ENCODE data around the gene HSD3B7. TPM values are rescaled to one million over a fixed set of nuclear protein-coding genes. Genes with fewer than 3 reads are reported as not detected.
"Not testable (repeated sequence)": the region's sequence is repeated elsewhere in the genome, so short reads cannot be mapped to it uniquely, and the experiment has no call there.

The HSD3B7 gene
- total RNA-seq, 2 donors from 2014 or later = 16.9 to 27.2 TPM

GRCh38 chr16:31007684-31008083 lies 22.7 kb downstream of the HSD3B7 start:
- DNase-seq = no peak
- intact Hi-C loops (cut with DNase I, micrococcal nuclease) = no loop called here
- no peak for ATAC-seq

DNA sequence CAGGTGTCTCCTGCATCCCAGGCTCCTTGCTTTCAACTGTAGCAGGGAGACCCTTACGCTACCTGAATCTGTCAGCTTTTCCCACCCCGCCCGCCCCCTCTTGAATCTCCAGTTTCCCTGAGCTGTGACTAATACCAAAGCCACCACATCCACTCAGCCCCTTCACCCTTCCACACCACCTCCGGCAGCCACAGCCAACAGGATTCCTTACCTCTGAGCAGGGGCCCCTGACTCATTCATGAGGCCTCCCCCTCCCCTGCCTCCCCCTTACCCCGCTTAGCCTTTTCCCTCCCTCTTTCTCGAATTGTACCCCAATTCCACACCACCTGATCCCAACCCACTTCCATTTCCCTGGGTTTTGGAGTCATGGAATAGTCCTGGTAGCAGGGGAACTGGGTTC lies 23.1 kb downstream of the HSD3B7 start:
- no peak for DNase-seq
- intact Hi-C loops (cut with DNase I, micrococcal nuclease) = no loop called here
- ATAC-seq = no peak

DNA sequence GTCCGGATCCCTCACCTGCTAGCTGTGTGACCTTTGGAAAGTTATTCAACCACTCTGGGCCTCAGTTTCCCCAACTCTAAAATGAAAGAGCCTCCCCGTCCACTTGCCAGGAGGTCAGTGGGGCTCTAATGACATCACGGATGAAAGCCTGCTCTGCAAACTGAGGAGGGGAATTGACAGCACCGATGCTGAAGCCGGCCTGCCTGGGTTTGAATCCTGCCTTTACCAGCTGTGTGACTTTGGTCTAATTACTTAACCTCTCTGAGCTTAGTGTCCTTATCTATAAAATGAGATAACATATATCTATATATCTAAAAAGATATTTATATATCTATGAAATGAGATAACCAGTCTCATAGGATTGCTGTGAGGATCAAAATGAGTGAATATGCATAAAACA lies 23.5 kb downstream of the HSD3B7 start:
- ATAC-seq (no peak), DNase-seq (no peak)
- intact Hi-C loops (cut with DNase I, micrococcal nuclease) = no loop called here

- intact Hi-C loops (cut with DNase I, micrococcal nuclease) = no loop called here
- ATAC-seq (no peak), DNase-seq (no peak)
Observed at GRCh38 chr16:31009120-31009519, 24.1 kb downstream of the HSD3B7 start.

DNA sequence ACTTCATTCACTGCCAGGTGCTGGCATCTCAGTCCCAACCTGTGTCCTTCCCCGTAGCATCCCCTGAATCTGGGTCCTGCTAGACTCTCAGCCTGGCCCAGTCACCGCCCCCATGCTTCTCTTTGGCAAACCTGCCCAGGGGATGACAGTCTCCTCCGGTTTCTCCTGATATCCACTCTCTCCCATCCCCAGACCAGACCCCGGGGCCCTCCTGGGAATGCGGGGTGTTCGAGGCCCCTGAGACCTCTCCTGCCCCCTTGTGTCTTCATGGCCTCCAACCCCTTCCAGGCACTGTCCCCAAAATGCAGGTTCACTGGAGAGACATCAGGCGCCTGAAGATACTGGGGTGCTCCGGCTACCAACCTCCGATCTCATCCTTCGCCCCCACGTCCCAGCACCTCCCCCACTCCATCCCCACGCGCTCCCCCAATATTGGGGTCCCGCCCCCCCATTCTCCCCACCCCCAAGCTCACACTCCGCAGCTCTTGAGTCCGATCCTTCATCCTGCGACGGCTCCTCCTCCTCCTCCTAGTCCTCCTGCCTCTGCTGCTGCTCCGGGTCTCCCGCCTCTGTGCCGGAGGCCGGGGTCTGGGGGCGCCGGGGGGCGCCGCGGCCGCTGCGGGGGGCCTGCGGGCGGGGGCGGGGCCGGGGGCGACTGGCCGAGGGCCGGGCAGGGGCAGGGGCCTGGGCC lies 25.0 kb downstream of the HSD3B7 start:
- intact Hi-C loops (cut with DNase I, micrococcal nuclease) = no loop called here
- no peak for DNase-seq
- no peak for ATAC-seq

- DNase-seq (no peak), ATAC-seq (no peak)
- intact Hi-C loops (cut with DNase I, micrococcal nuclease) = no loop called here
Observed at GRCh38 chr16:31010585-31011325, 25.7 kb downstream of the HSD3B7 start, which contains the start of gene STX1B. Gene STX1B, minus strand, starts transcription at chr16:31010638. Its CDS starts 242 bp downstream, at chr16:31010396.

DNA sequence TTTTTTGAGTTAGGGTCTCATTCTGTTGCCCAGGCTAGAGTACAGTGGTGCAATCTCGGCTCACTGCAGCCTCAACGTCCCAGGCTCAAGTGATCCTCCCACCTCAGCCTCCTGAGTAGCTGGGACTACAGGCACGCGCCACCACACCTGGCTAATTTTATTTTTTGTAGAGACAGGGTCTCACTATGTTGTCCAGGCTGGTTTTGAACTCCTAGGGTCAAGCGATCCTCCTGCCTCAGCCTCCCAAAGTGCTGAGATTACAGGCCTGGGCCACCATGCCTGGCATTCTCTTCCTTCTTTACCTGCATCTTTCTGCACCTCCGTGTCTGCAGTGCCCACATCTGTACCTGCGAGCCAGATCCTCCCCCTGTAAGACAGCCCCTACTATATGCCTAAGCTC lies 26.8 kb downstream of the HSD3B7 start:
- intact Hi-C loops (cut with DNase I, micrococcal nuclease); DNase-seq; ATAC-seq: not testable (repeated sequence)

GRCh38 chr16:31013292-31013691 lies 28.3 kb downstream of the HSD3B7 start:
- ATAC-seq; intact Hi-C loops (cut with DNase I, micrococcal nuclease); DNase-seq: not testable (repeated sequence)

- ATAC-seq = peak; percentile 72
- intact Hi-C loops (cut with DNase I, micrococcal nuclease) = no loop called here
Observed at GRCh38 chr16:31016018-31016417, 31.0 kb downstream of the HSD3B7 start.

GRCh38 chr16:31017756-31018155 lies 32.7 kb downstream of the HSD3B7 start:
- intact Hi-C loops (cut with DNase I, micrococcal nuclease); DNase-seq; ATAC-seq: not testable (repeated sequence)

More at GRCh38 chr16:31016018-31016417, 31.0 kb downstream of the HSD3B7 start:
- no peak for DNase-seq

GRCh38 chr16:31020536-31020935 lies 35.5 kb downstream of the HSD3B7 start:
- DNase-seq (no peak), ATAC-seq (no peak)
- intact Hi-C loops (cut with DNase I, micrococcal nuclease) = no loop called here

DNA sequence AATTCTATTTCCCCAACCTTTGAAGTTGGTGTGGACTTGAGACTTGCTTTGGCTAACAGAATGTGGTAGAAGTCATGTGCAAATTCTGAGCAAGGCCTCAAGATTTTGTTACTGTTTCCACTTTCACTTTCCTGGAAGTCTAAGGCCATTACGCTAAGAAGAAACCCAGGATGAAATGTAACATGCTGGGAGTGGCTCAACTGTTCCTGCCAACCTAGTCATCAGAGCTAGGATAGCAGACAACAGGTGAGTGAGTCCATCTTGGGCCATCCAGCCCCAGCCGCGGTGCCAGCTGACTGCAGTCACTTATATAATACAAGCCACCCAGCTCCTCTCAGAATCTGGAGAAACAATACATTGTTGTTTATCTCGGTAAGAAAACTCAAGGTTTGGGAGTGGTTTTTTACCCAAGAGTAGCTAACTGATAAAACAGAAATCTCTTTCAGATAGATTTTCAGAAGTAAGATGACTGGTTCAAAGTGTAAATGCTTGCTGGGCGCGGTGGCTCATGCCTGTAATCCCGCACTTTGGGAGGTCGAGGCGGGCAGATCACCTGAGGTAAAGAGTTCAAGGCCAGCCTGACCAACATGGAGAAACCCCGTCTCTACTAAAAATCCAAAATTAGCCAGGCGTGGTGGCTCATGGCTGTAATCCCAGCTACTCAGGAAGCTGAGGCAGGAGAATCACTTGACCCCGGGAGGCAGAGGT lies 37.7 kb downstream of the HSD3B7 start:
- ATAC-seq (peak; percentile 43), DNase-seq (no peak)
- intact Hi-C loops (cut with DNase I, micrococcal nuclease) = no loop called here

DNA sequence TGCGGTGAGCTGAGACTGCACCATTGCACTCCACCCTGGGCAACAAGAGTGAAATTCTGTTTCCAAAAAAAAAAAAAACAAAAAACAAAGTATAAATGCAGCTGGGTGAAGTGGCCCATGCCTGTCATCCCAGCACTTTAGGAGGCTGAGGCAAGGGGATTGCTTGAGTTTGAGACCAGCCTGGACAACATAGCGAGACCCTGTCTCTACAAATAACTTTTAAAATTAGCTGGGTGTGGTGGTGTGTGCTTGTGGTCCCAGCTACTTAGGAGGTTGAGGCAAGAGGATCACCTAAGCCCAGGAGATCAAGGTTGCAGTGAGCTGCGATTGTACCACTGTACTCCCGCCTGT lies 38.2 kb downstream of the HSD3B7 start:
- intact Hi-C loops (cut with DNase I, micrococcal nuclease) = no loop called here
- DNase-seq = no peak
- no peak for ATAC-seq

DNA sequence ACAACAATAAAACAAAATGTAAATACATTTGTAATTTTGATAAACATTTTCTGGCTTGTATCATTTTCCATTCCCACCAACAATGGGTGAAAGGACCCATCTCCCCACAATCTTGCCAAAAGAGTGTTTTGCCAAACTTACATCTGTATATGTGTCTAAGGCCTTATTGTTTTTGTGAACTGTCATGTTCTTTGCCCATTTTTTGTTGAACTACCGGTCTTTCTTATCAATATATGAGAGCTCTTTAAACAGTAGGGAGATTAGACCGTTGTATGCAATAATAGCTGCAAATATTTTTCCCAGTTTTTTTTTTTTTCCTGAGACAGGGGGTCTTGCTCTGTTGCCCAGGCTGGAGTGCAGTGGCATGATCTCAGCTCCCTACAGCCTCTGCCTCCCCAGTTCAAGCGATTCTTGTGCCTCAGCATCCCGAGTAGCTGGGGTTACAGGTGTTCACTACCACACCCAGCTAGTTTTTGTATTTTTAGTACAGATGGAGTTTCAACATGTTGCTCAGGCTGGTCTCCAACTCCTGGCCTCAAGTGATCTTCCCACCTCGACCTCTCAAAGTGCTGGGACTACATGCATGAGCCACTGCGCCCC lies 38.7 kb downstream of the HSD3B7 start:
- ATAC-seq (no peak), DNase-seq (no peak)
- intact Hi-C loops (cut with DNase I, micrococcal nuclease) = no loop called here

DNA sequence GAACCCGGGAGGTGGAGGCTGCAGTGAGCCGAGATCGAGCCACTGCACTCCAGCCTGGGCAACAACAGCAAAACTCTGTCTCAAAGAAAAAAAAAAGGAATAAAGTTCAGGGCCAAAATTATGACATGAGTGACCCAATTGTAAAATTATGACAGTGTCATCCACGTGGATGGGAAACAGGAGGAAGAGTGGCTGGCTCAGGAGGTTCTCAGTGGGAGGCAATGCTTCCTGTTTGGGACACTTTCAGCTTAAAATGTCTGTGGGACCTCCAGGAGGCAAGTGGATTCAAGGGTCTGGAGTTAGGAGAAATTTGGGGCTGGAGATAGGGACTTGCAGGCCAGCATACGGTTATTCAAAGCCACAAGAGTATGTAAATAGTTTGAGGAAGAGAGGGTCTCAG lies 40.3 kb downstream of the HSD3B7 start:
- no peak for DNase-seq
- intact Hi-C loops (cut with DNase I, micrococcal nuclease) = no loop called here
- no peak for ATAC-seq

DNA sequence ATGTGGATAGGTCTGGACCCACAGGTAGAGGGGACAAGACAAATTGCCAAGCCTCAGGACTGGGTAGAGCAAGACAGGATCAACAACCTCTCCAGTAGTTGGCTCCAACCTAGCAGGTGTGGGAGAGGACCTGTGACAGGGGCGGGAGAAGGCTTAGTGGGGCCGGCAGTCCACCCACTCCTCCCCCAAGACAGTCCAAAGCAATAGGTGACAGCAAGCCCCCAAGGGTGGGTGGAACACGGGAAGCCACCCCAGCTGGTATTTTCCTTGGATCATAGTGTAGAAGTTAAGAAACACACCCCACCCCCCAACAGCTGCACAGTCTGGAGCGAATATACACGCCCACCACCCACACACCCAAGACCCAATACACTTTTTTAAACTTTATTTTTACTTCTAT lies 44.3 kb downstream of the HSD3B7 start:
- ATAC-seq (no peak), DNase-seq (no peak)
- intact Hi-C loops (cut with DNase I, micrococcal nuclease) = no loop called here

GRCh38 chr16:31031276-31031675 lies 46.3 kb downstream of the HSD3B7 start:
- intact Hi-C loops (cut with DNase I, micrococcal nuclease) = no loop called here
- DNase-seq = no peak
- no peak for ATAC-seq

DNA sequence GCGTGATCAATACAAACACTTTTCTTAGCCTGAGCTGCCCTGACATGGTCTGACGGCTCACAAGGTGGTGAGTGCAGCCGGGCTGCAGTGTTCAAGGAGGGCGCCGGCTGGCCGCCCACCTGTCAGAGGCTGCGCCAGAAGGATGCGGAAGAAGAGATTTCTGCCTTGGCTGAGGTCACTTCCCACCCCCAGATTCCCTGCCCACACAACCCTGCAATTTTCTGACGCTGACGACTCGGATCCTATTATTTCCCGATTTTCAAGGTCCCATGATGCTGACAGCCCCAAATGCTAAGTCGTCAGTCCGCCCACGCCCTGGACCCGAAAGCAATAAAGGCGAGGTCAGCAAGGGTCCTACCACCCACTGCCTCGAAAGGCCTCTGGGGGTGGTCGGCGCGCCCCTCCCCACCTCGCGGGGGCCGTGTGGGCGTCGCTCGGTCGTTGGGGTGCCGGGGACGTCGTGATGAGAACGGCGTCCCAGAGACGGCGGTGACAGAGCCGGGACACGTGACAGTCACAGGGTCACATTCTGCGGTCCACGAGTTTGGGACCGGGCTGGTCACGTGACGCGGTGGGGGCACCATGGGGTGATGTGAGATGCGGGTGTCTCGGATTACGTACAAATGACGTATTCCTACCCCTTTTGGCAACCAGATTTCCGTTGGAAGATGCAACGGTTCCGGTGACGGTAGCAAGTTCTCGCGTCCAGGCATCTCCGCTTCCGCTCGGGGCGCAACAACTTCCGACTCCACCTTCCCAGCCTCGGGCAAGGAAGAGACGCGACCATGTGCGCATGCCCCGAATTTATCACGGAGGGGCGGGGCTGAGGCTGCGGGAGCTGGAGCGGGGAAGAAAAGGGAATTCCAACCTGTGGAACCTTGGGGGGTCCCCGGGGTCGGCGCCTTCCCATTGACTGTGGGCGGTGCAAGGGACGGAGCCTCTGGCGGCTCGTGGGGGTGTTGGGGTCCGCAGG lies 48.0 kb downstream of the HSD3B7 start, which contains the start of gene STX4:
Gene STX4, plus strand, starts transcription at position 823 of the 973 bp plus-strand sequence. CDS start 248 bp downstream, outside the sequence.
- intact Hi-C loops (cut with DNase I, micrococcal nuclease) = no loop called here
- DNase-seq (peak; percentile 98), ATAC-seq (peak; percentile 93)

Data from left colon (tissue), 2 donors.